HG03521 (cell line): ENCODE measurements around the gene KRT31.
"Not testable (repeated sequence)": the region's sequence is repeated elsewhere in the genome, so short reads cannot be mapped to it uniquely, and the experiment has no call there.

Experiments used
- ATAC-seq: cut with Tn5 transposase; IDR thresholded peaks from one replicate; pipeline ENCODE4 v1.9.1; 2021; ENCODE audit warnings: mild to moderate bottlenecking, moderate library complexity; ENCODE audit not compliant: unreplicated experiment

Gene KRT31

GRCh38 chr17:41347869-41348760, 49.3 kb downstream of the KRT31 start:
- no peak for ATAC-seq

GRCh38 chr17:41346421-41346820, 51.0 kb downstream of the KRT31 start:
- not testable (repeated sequence) for ATAC-seq

GRCh38 chr17:41345992-41346391, 51.4 kb downstream of the KRT31 start:
- no peak for ATAC-seq
